ENCODE data around the gene PIP5K1B. TPM values are rescaled to one million over a fixed set of nuclear protein-coding genes. Genes with fewer than 3 reads are reported as not detected.

PIP5K1B gene
- total RNA-seq, 2 donors from 2014 or later, result 0.55 to 0.99 TPM

DNA sequence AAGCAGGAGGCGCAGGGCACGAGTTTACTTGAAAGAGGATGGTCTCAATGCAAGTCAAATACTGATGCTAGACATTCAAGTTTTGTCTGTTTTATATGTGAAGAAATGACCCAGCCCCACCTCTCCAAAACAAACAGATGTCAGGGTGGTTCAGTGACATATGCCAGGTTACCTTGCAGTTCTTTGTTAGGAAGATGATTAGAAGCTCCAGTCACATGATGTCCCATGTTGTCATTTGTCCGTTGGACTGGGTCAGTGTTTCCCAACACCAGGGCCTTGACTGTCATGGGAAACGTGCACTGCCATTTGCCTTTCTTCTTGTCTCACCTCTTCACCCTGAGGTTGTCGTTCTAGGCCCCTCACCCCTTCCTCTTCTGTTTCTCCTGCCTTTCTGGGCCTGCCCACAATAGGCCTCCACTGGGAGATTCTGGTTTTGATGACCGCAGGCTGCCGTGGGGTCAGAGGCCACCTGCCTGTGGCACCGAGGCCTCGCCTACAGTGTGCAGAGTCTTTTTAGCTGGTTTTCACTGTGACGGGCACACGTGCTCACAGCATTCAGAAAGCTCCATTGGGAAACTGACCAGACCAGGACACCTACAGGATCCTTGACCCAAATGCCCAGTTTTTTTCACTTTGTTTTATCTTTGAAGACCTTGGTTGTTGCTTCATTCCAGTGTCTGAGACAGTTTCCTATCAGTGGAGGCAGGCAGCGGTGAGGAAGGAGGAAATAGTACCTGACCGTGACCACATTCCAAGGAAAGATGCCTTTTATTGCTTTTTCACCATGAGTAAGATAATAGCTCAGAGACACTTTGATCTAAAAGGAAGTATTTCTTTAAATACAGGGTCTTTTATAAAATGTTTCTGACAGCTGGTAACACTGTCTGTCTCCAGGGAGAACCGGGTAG, 123.1 kb downstream of the PIP5K1B start:
- ATAC-seq (no peak), DNase-seq (no peak)
- H3K9me3 ChIP-seq (ENCODE audit: control insufficient read depth, low read length, poor library complexity, severe bottlenecking), result no peaks in the 10 kb centered on the region
- H3K4me3 Mint-ChIP-seq, result no peak overlapping the region
- H3K36me3 Mint-ChIP-seq (ENCODE audit: low read depth), result no peaks in the 10 kb centered on the region
- no peaks in the 10 kb centered on the region for H3K4me1 Mint-ChIP-seq
- H3K27me3 Mint-ChIP-seq, result peaks cover 23% of the 10 kb centered on the region
- H3K27ac Mint-ChIP-seq, result no peak overlapping the region

- H3K27me3 Mint-ChIP-seq, result peaks cover 4% of the 10 kb centered on the region
- DNase-seq, result no peak
- no peak overlapping the region for H3K27ac Mint-ChIP-seq
- no peak overlapping the region for H3K4me3 Mint-ChIP-seq
- no peaks in the 10 kb centered on the region for H3K4me1 Mint-ChIP-seq
- no peak for ATAC-seq
- no peaks in the 10 kb centered on the region for H3K36me3 Mint-ChIP-seq (ENCODE audit: low read depth)
- H3K9me3 ChIP-seq (ENCODE audit: control insufficient read depth, low read length, poor library complexity, severe bottlenecking), result no peaks in the 10 kb centered on the region
Measured at GRCh38 chr9:68832101-68832500, 127.1 kb downstream of the PIP5K1B start.

GRCh38 chr9:68832861-68833518, 128.0 kb downstream of the PIP5K1B start:
- no peaks in the 10 kb centered on the region for H3K9me3 ChIP-seq (ENCODE audit: control insufficient read depth, low read length, poor library complexity, severe bottlenecking)
- peaks cover 4% of the 10 kb centered on the region for H3K27me3 Mint-ChIP-seq
- no peaks in the 10 kb centered on the region for H3K36me3 Mint-ChIP-seq (ENCODE audit: low read depth)
- DNase-seq (no peak), ATAC-seq (no peak)
- H3K27ac Mint-ChIP-seq, result no peak overlapping the region
- no peaks in the 10 kb centered on the region for H3K4me1 Mint-ChIP-seq
- no peak overlapping the region for H3K4me3 Mint-ChIP-seq

DNA sequence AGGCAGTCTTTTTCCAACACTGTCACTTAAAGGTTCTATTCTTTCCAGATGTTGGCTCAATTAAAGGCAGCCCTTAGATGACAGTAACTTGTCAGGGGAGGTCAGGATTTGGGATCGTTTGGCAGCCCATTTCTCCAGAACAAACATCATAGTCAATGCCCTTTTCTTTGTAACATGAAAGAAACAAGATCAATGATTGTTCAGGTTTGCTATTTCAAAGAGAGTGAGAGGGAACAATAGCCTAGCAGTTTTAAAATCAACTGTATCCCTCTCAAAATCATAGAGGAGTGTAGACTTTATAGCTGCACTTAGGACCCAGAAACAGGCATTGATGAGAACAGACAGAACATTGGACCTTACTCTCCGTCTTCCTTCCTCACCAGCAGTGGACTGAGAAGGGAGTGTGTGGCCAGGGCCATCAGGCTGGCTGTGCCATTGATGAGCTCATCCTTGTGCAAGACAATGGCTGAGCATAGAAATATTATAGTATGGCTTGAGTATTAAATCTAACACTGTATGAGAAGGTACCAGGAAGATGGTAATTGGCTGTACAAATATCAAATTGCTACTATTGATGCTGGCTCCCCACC, 130.0 kb downstream of the PIP5K1B start:
- peaks cover 2% of the 10 kb centered on the region for H3K36me3 Mint-ChIP-seq (ENCODE audit: low read depth)
- no peak for ATAC-seq
- peaks cover 14% of the 10 kb centered on the region for H3K27me3 Mint-ChIP-seq
- H3K27ac Mint-ChIP-seq, result no peak overlapping the region
- DNase-seq, result no peak
- no peaks in the 10 kb centered on the region for H3K4me1 Mint-ChIP-seq
- H3K9me3 ChIP-seq (ENCODE audit: control insufficient read depth, low read length, poor library complexity, severe bottlenecking), result no peaks in the 10 kb centered on the region
- no peak overlapping the region for H3K4me3 Mint-ChIP-seq

GRCh38 chr9:68836788-68837187, 131.7 kb downstream of the PIP5K1B start:
- no peaks in the 10 kb centered on the region for H3K4me1 Mint-ChIP-seq

GRCh38 chr9:68838245-68838644, 133.2 kb downstream of the PIP5K1B start:
- no peaks in the 10 kb centered on the region for H3K9me3 ChIP-seq (ENCODE audit: control insufficient read depth, low read length, poor library complexity, severe bottlenecking)
- no peak overlapping the region for H3K4me3 Mint-ChIP-seq
- no peak for DNase-seq
- H3K4me1 Mint-ChIP-seq, result no peaks in the 10 kb centered on the region
- no peak for ATAC-seq
- peaks cover 5% of the 10 kb centered on the region for H3K36me3 Mint-ChIP-seq (ENCODE audit: low read depth)
- H3K27me3 Mint-ChIP-seq, result peaks cover 9% of the 10 kb centered on the region
- H3K27ac Mint-ChIP-seq, result no peak overlapping the region

More at GRCh38 chr9:68836788-68837187, 131.7 kb downstream of the PIP5K1B start:
- Mint-ChIP-seq H3K27me3 (peaks cover 9% of the 10 kb centered on the region), H3K36me3 (ENCODE audit: low read depth) (peaks cover 5% of the 10 kb centered on the region), H3K4me3 (no peak overlapping the region), H3K27ac (no peak overlapping the region)
- DNase-seq, result no peak
- no peaks in the 10 kb centered on the region for H3K9me3 ChIP-seq (ENCODE audit: control insufficient read depth, low read length, poor library complexity, severe bottlenecking)
- no peak for ATAC-seq

DNA sequence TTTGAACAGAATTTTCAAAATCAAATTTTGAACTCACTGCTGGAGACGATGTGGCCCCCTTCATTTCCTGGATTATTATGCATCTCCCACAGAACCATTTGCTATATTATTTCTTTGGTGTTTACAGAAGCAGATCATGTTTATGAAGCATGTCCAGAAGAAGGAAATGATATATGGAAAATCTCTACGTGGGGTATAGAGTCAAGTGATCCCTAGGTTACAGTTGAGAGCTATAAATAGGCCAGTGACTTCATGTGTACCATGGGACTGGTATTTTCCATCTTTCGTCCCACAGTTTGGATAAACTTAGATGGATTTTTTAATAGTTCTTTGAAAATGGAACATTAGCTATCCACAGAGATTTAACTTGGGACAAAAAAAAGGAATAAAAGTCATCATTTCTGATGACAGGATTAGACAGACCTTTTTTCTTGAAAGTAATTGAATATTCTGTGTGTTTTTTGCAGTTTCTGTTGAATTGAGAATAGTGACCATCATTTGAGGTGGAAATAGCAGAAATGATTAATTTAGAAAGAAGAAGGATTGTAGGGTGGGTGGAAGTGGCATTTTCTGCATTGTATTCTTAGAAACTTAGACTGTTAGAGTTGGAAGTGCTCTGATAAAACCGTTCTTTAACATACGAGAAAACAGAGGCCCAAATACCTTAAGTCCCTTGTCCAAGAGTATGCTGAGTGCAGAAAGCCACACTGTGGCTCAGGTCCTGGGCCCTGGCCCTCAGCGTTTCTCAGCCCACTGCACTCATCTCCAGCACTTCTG, 136.4 kb downstream of the PIP5K1B start:
- peaks cover 4% of the 10 kb centered on the region for H3K4me1 Mint-ChIP-seq
- ATAC-seq (no peak), DNase-seq (no peak)
- peaks cover 5% of the 10 kb centered on the region for H3K36me3 Mint-ChIP-seq (ENCODE audit: low read depth)
- peaks cover 25% of the 10 kb centered on the region for H3K27me3 Mint-ChIP-seq
- no peak overlapping the region for H3K27ac Mint-ChIP-seq
- H3K4me3 Mint-ChIP-seq, result no peak overlapping the region
- no peaks in the 10 kb centered on the region for H3K9me3 ChIP-seq (ENCODE audit: control insufficient read depth, low read length, poor library complexity, severe bottlenecking)

DNA sequence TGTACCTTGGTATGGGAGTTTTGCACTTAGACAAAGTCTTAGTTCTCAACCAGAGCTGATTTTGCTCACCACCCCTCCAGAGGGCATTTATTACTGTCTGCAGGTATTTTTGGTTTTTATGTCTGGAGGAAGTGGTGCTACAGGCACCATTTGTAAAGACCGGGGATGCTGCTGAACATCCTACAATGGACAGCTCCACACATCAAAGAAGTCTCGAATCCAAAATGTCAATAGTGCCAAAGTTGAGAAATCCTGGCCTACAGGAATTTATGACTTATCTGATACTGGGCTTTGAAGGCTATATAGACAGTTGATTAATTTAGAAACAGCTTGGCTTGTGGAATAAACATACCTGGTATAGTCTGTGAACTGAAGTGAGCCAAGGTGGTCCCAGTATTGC, 137.5 kb downstream of the PIP5K1B start:
- Mint-ChIP-seq H3K27ac (no peak overlapping the region), H3K4me3 (no peak overlapping the region), H3K27me3 (peaks cover 25% of the 10 kb centered on the region), H3K4me1 (peaks cover 4% of the 10 kb centered on the region), H3K36me3 (ENCODE audit: low read depth) (peaks cover 5% of the 10 kb centered on the region)
- H3K9me3 ChIP-seq (ENCODE audit: control insufficient read depth, low read length, poor library complexity, severe bottlenecking), result no peaks in the 10 kb centered on the region
- ATAC-seq (no peak), DNase-seq (no peak)

DNA sequence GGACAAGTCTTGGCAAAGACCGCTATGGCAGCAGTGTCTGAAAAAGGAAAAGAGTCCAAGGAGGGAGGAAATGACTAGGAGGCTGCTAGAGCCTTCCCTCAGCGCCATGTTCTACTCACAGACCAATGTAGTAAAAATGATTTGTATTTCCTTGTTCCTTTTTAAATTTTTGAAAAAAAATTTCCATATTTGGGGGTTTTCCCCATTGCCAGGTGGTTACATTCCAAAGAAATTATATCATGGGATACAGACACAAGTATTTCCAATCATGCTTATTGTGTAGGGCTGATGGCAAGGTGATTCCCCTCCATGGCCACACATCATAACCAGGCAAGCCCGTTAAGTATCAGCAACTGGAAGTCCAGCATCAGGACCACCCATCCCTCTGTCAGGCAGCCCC, 138.2 kb downstream of the PIP5K1B start:
- Mint-ChIP-seq H3K36me3 (ENCODE audit: low read depth) (peaks cover 5% of the 10 kb centered on the region), H3K4me3 (no peak overlapping the region), H3K27me3 (peaks cover 25% of the 10 kb centered on the region), H3K4me1 (peaks cover 4% of the 10 kb centered on the region), H3K27ac (no peak overlapping the region)
- H3K9me3 ChIP-seq (ENCODE audit: control insufficient read depth, low read length, poor library complexity, severe bottlenecking), result no peaks in the 10 kb centered on the region
- ATAC-seq (no peak), DNase-seq (no peak)

DNA sequence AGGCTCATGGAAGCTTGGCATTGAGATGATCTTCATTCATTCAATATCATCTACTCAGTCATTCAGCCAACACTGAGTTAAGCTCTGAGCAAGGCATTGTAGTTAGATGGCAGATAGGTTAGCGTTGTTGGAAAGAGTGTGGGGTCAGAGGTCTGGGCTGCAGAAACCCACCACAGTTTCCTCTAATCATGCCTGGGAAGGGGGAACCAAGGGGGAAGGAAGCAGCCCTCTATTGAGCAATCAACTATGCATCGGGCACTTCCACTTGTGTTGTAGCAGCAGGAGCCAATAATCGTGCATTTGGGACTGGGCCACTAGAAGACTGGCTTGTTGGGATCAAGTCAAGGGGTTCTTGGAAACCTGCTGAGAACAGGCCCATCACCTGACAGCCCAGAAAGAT, 139.1 kb downstream of the PIP5K1B start:
- no peaks in the 10 kb centered on the region for H3K9me3 ChIP-seq (ENCODE audit: control insufficient read depth, low read length, poor library complexity, severe bottlenecking)
- Mint-ChIP-seq H3K36me3 (ENCODE audit: low read depth) (peaks cover 4% of the 10 kb centered on the region), H3K27ac (no peak overlapping the region), H3K27me3 (peaks cover 22% of the 10 kb centered on the region), H3K4me3 (no peak overlapping the region), H3K4me1 (peaks cover 4% of the 10 kb centered on the region)
- ATAC-seq (no peak), DNase-seq (no peak)

DNA sequence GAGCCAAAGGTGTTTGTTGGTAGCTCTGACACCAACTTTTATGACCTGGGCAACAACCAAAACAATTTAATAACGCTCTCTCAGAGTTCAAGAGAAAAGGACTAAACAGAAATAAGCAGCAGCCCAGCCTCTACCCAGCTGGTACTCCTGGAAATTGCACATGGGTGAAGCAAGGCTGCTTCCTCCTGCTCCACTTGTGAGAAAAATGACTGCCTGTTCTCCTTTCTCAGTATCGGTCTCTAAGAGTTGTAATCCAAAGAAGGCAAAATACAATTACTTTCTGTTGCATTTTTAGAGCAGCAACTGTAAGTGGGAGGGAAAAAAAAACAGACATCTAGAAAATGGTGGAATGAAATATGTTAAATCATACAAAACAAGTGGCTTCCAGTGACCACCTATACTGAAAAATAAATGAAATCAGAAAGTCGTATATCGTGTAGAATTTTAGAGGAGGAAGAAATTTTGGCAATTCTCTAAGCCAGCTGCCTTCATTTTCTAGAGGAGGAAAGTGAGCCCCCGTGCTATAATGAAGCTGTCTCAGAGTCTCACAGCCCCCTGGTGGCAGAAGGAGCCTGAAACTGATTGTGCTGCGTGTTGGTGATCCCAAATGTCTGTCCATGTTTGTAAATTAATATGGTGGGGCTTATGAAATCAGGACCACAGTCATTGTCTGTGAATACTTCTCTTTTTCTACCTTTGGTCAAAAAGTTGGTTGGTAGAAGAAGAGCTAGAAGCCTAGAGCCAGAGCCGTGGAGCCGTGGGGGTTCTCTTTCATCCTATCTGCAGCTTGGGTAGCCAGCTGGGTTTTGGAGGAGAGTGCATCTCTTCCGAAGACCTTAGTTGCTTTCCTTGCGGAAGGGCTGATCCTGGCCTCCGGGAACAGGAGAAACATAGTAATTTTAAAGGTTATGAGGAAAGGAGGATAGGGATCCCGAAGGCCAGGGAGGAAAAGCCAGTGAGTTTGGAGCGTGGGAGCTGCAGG, 139.9 kb downstream of the PIP5K1B start:
- H3K36me3 Mint-ChIP-seq (ENCODE audit: low read depth), result peaks cover 3% of the 10 kb centered on the region
- no peak for DNase-seq
- peaks cover 17% of the 10 kb centered on the region for H3K27me3 Mint-ChIP-seq
- no peaks in the 10 kb centered on the region for H3K9me3 ChIP-seq (ENCODE audit: control insufficient read depth, low read length, poor library complexity, severe bottlenecking)
- H3K4me3 Mint-ChIP-seq, result no peak overlapping the region
- no peak overlapping the region for H3K27ac Mint-ChIP-seq
- no peak for ATAC-seq
- peaks cover 4% of the 10 kb centered on the region for H3K4me1 Mint-ChIP-seq

GRCh38 chr9:68847765-68848164, 142.7 kb downstream of the PIP5K1B start:
- Mint-ChIP-seq H3K36me3 (ENCODE audit: low read depth) (no peaks in the 10 kb centered on the region), H3K4me1 (peaks cover 4% of the 10 kb centered on the region), H3K4me3 (no peak overlapping the region), H3K27ac (no peak overlapping the region), H3K27me3 (peaks cover 22% of the 10 kb centered on the region)
- ATAC-seq (no peak), DNase-seq (no peak)
- no peaks in the 10 kb centered on the region for H3K9me3 ChIP-seq (ENCODE audit: control insufficient read depth, low read length, poor library complexity, severe bottlenecking)

All from T-helper 17 cell (primary cell).